RWPE2 (cell line): ENCODE measurements around the gene STAT3.
A peak's percentile ranks its signal among the peaks of the same experiment; 100 is the strongest.

Experiments
- ATAC-seq: fragments of 200-7000 bp; cut with Tn5 transposase; 3 replicates; pipeline ENCODE4 v1.9.1; 2021; ENCODE audit warnings: low read depth
- DNase-seq: peaks from one replicate; pipeline ENCODE4 v3.0.0-alpha.2; 2020; ENCODE audit warnings: low spot score
- H3K27ac ChIP-seq: fragments of 450-650 bp; 2 replicates; pipeline ENCODE4 v1.5.1; 2017; ENCODE audit warnings: mild to moderate bottlenecking; ENCODE audit not compliant: poor library complexity, severe bottlenecking
- H3K27me3 ChIP-seq: fragments of 250-450 bp; sonication (Bioruptor Pico); 2 replicates; pipeline ENCODE4 v1.5.1; 2021; ENCODE audit warnings: mild to moderate bottlenecking, moderate library complexity; ENCODE audit not compliant: insufficient read depth, poor library complexity, severe bottlenecking
- H3K36me3 ChIP-seq: fragments of 250-450 bp; sonication (Bioruptor Pico); 2 replicates; pipeline ENCODE4 v1.5.1; 2020; ENCODE audit warnings: low read depth, mild to moderate bottlenecking, moderate library complexity
- H3K4me1 ChIP-seq: fragments of 250-450 bp; sonication (Bioruptor Pico); 2 replicates; pipeline ENCODE4 v1.5.1; 2021; ENCODE audit warnings: mild to moderate bottlenecking, moderate library complexity; ENCODE audit not compliant: insufficient read depth, poor library complexity, severe bottlenecking
- H3K4me3 ChIP-seq: fragments of 250-450 bp; sonication (Bioruptor Pico); 2 replicates; pipeline ENCODE4 v1.5.1; 2021; ENCODE audit warnings: mild to moderate bottlenecking, moderate library complexity; ENCODE audit not compliant: severe bottlenecking
- H3K9me3 ChIP-seq: fragments of 250-450 bp; sonication (Bioruptor Pico); 2 replicates; pipeline ENCODE4 v1.5.1; 2021; ENCODE audit warnings: mild to moderate bottlenecking, moderate library complexity; ENCODE audit not compliant: severe bottlenecking
- CTCF ChIP-seq: fragments of 450-650 bp; IDR thresholded peaks from one replicate; pipeline ENCODE4 v1.5.1; 2017; ENCODE audit warnings: mild to moderate bottlenecking, moderate library complexity; ENCODE audit not compliant: poor library complexity, severe bottlenecking

STAT3 gene

GRCh38 chr17:42409523-42410318 is 21.5 kb upstream of the STAT3 start:
- Histone ChIP-seq H3K36me3 (peaks cover 40% of the 10 kb centered on the region), H3K27ac (peak overlapping the region; percentile 94), H3K4me1 (peaks cover 45% of the 10 kb centered on the region), H3K4me3 (no peak overlapping the region), H3K9me3 (no peaks in the 10 kb centered on the region), H3K27me3 (no peaks in the 10 kb centered on the region)
- ATAC-seq (peak; percentile 78), DNase-seq (peak; percentile 79)
- TF ChIP-seq CTCF = no peak

- H3K27ac ChIP-seq = peak overlapping the region; percentile 94
- DNase-seq = no peak
- H3K9me3 ChIP-seq = no peaks in the 10 kb centered on the region
- H3K27me3 ChIP-seq = no peaks in the 10 kb centered on the region
- H3K4me1 ChIP-seq = peaks cover 45% of the 10 kb centered on the region
- peaks cover 52% of the 10 kb centered on the region for H3K36me3 ChIP-seq
- no peak overlapping the region for H3K4me3 ChIP-seq
- ATAC-seq = no peak
- no peak for TF ChIP-seq CTCF
These were observed 19.8 kb upstream of the STAT3 start for GRCh38 chr17:42408061-42408460.

DNA sequence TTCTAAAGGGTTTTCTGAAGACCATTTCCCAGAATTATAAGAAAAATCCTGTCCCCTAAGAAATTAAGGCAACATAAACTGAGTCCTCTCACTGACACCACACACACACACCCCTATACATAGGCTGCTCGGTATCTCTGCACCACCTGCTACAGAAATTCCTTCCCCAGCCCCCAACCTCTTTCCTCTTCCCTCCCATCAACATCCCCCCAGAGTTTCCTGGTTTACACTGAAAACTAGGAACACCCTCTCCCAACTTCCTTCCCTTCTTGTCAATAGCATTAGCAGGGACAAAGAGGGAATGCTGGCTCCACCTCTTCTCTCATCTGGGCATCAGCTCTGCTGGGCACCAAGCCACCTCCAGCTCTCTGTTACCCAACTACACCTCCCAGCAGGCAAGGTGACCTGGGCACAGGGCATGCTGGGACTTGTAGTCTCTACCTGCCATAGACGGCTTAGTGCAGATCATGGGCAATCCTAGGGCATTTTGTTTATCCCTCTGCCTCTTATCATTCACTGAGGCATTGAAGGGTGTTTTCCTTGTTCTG is 19.1 kb upstream of the STAT3 start:
- H3K27ac ChIP-seq = peak overlapping the region; percentile 94
- H3K4me1 ChIP-seq = peaks cover 45% of the 10 kb centered on the region
- no peaks in the 10 kb centered on the region for H3K9me3 ChIP-seq
- no peaks in the 10 kb centered on the region for H3K27me3 ChIP-seq
- DNase-seq = peak; percentile 87
- no peak overlapping the region for H3K4me3 ChIP-seq
- peak; percentile 77 for ATAC-seq
- no peak for TF ChIP-seq CTCF
- H3K36me3 ChIP-seq = peaks cover 54% of the 10 kb centered on the region

DNA sequence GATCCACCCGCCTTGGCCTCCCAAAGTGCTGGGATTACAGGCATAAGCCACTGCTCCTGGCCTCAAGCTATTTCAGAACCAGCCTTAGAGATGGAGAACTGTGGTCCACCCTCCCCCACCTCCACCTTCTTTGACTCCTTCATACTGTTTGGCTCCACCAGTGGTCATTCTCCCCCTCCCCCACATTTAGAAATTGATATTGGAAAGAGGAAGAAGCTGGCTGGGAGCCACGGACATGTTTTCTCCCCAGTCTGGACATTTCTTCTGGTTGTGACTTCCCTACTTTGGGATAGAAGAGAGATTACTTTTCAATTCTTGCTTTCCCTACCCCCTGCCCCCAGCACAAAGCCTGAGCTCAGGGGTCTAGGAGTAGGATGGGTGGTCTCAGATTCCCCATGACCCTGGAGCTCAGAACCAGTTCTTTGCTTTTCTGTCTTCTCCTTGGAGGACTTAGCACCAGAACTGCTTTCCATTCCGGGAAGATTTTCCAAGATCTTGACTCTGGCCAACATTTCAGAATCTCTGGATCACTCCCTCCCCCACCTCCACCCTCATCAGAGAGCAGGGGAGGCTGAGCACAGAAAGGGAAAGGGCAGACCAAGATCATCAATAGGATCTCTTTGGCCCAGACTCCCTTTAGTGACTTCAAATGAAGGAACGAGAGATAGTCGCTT is 18.5 kb upstream of the STAT3 start:
- Histone ChIP-seq H3K4me1 (peaks cover 45% of the 10 kb centered on the region), H3K9me3 (no peaks in the 10 kb centered on the region), H3K4me3 (no peak overlapping the region), H3K27ac (peak overlapping the region; percentile 94), H3K36me3 (peaks cover 57% of the 10 kb centered on the region), H3K27me3 (no peaks in the 10 kb centered on the region)
- TF ChIP-seq CTCF = no peak
- DNase-seq (no peak), ATAC-seq (no peak)
